SK-N-SH treated with all-trans-retinoic acid at 6 μM for 48 hours (cell line): ENCODE measurements around the gene PANK3.
"Not testable (repeated sequence)": the region's sequence is repeated elsewhere in the genome, so short reads cannot be mapped to it uniquely, and the experiment has no call there.

Experiments used
- ATAC-seq: fragments of 200-7000 bp; cut with Tn5 transposase; 3 replicates; pipeline ENCODE4 v1.9.1; 2020; ENCODE audit warnings: mild to moderate bottlenecking, moderate library complexity
- BACH2 ChIP-seq: fragments of 250-450 bp; sonication (Bioruptor Pico); IDR thresholded peaks from 2 replicates; pipeline ENCODE4 v1.9.0; 2021; ENCODE audit warnings: mild to moderate bottlenecking, borderline replicate concordance
- CSDC2 ChIP-seq: fragments of 250-450 bp; sonication (Bioruptor Pico); IDR thresholded peaks from 2 replicates; pipeline ENCODE4 v1.5.0; 2020; ENCODE audit warnings: mild to moderate bottlenecking, moderate library complexity
- ESRRG ChIP-seq: fragments of 250-450 bp; sonication (Bioruptor Pico); IDR thresholded peaks from 2 replicates; pipeline ENCODE4 v1.6.1; 2021; ENCODE audit warnings: mild to moderate bottlenecking
- GLIS3 ChIP-seq: fragments of 250-450 bp; sonication (Bioruptor Pico); IDR thresholded peaks from 2 replicates; pipeline ENCODE4 v1.5.0; 2020; ENCODE audit warnings: mild to moderate bottlenecking, moderate library complexity
- RARB ChIP-seq: fragments of 250-450 bp; sonication (Bioruptor Pico); IDR thresholded peaks from 2 replicates; pipeline ENCODE4 v1.8.0; 2021; ENCODE audit warnings: mild to moderate bottlenecking, moderate library complexity
- SNAI2 ChIP-seq: fragments of 250-450 bp; sonication (Bioruptor Pico); IDR thresholded peaks from 2 replicates; pipeline ENCODE4 v1.5.0; 2020; ENCODE audit warnings: mild to moderate bottlenecking, moderate library complexity
- TCF4 ChIP-seq: fragments of 250-450 bp; sonication (Bioruptor Pico); IDR thresholded peaks from 2 replicates; pipeline ENCODE4 v1.8.0; 2021; ENCODE audit warnings: mild to moderate bottlenecking, moderate library complexity, borderline replicate concordance
- TOX ChIP-seq: fragments of 250-450 bp; sonication (Bioruptor Pico); IDR thresholded peaks from 2 replicates; pipeline ENCODE4 v1.8.0; 2021; ENCODE audit warnings: mild to moderate bottlenecking, moderate library complexity, borderline replicate concordance
- ZC3H10 ChIP-seq: fragments of 250-450 bp; sonication (Bioruptor Pico); IDR thresholded peaks from 2 replicates; pipeline ENCODE4 v1.5.1; 2021; ENCODE audit warnings: mild to moderate bottlenecking, moderate library complexity
- ZFP3 ChIP-seq: fragments of 250-450 bp; sonication (Bioruptor Pico); IDR thresholded peaks from 2 replicates; pipeline ENCODE4 v1.5.0; 2020; ENCODE audit warnings: mild to moderate bottlenecking, moderate library complexity
- ZNF70 ChIP-seq: fragments of 450-650 bp; formaldehyde crosslinking; IDR thresholded peaks from 2 replicates; pipeline ENCODE4 v1.5.0; 2020; ENCODE audit warnings: mild to moderate bottlenecking, moderate library complexity
- ZNF8 ChIP-seq: fragments of 450-650 bp; formaldehyde crosslinking; IDR thresholded peaks from 2 replicates; pipeline ENCODE4 v1.5.0; 2020; ENCODE audit warnings: mild to moderate bottlenecking, moderate library complexity
- TF ChIP-seq, protein P1 (sequence below): fragments of 250-450 bp; sonication (Bioruptor Pico); IDR thresholded peaks from 2 replicates; pipeline ENCODE4 v1.5.1; 2020; ENCODE audit warnings: low read depth, mild to moderate bottlenecking, moderate library complexity
- TF ChIP-seq, protein P2 (sequence below): fragments of 250-450 bp; sonication (Bioruptor Pico); IDR thresholded peaks from 2 replicates; pipeline ENCODE4 v1.8.0; 2020; ENCODE audit warnings: mild to moderate bottlenecking, moderate library complexity, borderline replicate concordance
- TF ChIP-seq, protein P3 (sequence below): fragments of 250-450 bp; sonication (Bioruptor Pico); IDR thresholded peaks from 2 replicates; pipeline ENCODE4 v1.8.0; 2021; ENCODE audit warnings: low read depth, mild to moderate bottlenecking, moderate library complexity, borderline replicate concordance
- TF ChIP-seq, protein P4 (sequence below): fragments of 250-450 bp; sonication (Bioruptor Pico); IDR thresholded peaks from 2 replicates; pipeline ENCODE4 v1.5.1; 2021; ENCODE audit warnings: mild to moderate bottlenecking, moderate library complexity

Gene PANK3

DNA sequence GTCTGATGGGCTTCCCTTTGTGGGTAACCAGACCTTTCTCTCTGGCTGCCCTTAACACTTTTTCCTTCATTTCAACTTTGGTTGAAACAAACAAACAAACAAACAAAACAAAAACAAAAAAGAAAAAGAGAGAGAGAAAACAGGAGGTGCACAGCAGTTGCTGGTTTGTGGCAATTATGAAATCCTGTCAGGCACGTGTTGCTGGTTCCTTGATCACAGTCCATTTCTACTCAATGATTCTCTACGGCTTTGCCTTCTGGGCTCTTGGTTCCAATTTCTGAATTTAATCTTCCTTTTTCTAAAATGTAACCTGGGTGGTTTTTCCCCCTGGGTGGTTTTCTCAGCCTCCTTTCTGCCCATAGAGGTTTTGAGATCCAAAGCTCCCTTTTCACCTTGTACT is 17.8 kb upstream of the PANK3 start (continued):
- TF ChIP-seq, protein P1, sequence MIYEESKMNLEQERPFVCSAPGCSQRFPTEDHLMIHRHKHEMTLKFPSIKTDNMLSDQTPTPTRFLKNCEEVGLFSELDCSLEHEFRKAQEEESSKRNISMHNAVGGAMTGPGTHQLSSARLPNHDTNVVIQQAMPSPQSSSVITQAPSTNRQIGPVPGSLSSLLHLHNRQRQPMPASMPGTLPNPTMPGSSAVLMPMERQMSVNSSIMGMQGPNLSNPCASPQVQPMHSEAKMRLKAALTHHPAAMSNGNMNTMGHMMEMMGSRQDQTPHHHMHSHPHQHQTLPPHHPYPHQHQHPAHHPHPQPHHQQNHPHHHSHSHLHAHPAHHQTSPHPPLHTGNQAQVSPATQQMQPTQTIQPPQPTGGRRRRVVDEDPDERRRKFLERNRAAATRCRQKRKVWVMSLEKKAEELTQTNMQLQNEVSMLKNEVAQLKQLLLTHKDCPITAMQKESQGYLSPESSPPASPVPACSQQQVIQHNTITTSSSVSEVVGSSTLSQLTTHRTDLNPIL (CRISPR knock-in tag), result no peak
- TF ChIP-seq, protein P2, sequence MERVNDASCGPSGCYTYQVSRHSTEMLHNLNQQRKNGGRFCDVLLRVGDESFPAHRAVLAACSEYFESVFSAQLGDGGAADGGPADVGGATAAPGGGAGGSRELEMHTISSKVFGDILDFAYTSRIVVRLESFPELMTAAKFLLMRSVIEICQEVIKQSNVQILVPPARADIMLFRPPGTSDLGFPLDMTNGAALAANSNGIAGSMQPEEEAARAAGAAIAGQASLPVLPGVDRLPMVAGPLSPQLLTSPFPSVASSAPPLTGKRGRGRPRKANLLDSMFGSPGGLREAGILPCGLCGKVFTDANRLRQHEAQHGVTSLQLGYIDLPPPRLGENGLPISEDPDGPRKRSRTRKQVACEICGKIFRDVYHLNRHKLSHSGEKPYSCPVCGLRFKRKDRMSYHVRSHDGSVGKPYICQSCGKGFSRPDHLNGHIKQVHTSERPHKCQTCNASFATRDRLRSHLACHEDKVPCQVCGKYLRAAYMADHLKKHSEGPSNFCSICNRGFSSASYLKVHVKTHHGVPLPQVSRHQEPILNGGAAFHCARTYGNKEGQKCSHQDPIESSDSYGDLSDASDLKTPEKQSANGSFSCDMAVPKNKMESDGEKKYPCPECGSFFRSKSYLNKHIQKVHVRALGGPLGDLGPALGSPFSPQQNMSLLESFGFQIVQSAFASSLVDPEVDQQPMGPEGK (CRISPR knock-in tag), result no peak
- TF ChIP-seq, all 23 proteins: peak for 0

DNA sequence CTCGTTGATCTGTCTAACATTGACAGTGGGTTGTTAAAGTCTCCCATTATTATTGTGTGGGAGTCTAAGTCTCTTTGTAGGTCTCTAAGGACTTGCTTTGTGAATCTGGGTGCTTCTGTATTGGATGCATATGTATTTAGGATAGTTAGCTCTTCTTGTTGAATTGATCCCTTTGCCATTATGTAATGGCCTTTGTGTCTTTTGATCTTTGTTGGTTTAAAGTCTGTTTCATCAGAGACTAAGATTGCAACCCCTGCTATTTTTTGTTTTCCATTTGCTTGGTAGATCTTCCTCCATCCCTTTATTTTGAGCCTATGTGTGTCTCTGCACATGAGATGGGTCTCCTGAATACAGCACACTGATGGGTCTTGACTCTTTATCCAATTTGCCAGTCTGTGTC is 17.0 kb upstream of the PANK3 start:
- ATAC-seq, result not testable (repeated sequence)

DNA sequence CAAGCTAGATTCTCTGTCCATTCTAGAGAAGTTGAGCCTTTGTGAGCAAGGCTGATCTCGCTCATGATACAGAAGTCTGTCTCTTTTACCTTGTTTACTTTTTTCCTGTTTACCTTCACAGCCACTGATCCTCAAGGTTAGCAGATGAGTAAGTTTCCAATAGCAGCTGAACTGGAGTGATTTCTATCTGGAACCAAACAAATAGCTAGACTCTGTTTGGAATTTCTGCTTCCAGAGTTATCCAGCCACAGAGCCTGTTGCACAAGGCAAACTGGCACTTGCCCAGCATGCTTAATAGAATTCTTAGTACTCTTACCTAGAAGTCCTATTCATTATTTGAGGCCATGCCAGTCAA is 12.8 kb upstream of the PANK3 start:
- no peak for TF ChIP-seq ZFP3 (CRISPR knock-in tag)
- TF ChIP-seq CSDC2, result no peak
- no peak for TF ChIP-seq RARB
- TF ChIP-seq TCF4 (CRISPR knock-in tag), result no peak
- TF ChIP-seq TOX (CRISPR knock-in tag), result no peak
- TF ChIP-seq ZC3H10 (CRISPR knock-in tag), result no peak
- TF ChIP-seq GLIS3, result no peak
- no peak for ATAC-seq

DNA sequence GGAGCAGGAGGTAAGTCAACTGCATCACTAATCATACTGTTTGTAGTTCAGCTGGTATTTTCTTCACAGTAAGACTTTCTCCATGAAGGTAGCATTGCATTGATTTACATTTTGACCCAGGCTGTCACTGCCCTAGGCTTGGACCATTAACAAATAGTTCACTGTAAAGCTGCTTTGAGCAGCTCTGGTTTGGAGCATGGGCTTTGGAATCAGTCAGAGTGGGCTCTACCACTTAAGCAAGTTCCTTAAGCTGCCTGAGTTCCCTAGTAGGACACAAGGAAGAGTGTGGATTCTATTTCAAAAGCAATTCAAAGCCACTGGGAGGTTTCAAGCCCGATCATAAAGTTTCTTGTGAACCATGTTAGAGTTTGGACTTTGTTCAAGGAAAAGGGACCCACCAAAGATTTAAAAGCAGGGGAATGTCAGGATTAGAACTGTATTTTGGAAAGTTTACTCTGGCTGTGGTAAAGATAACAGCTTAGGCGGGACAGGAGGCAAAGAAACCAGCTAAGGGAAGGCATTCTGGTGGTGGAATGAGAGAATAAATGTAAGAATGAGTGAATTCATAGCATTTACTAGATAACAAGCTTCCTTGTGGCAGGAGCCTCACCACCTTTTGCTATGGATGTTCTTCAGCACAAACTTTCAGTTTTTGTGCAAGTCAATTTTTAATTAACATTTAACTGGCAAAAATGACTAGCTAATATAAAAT is 12.3 kb upstream of the PANK3 start:
- ATAC-seq, result no peak
- TF ChIP-seq, protein P2 (CRISPR knock-in tag), result no peak
- TF ChIP-seq, protein P3, sequence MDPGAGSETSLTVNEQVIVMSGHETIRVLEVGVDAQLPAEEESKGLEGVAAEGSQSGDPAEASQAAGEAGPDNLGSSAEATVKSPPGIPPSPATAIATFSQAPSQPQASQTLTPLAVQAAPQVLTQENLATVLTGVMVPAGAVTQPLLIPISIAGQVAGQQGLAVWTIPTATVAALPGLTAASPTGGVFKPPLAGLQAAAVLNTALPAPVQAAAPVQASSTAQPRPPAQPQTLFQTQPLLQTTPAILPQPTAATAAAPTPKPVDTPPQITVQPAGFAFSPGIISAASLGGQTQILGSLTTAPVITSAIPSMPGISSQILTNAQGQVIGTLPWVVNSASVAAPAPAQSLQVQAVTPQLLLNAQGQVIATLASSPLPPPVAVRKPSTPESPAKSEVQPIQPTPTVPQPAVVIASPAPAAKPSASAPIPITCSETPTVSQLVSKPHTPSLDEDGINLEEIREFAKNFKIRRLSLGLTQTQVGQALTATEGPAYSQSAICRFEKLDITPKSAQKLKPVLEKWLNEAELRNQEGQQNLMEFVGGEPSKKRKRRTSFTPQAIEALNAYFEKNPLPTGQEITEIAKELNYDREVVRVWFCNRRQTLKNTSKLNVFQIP (CRISPR knock-in tag), result no peak
- TF ChIP-seq ESRRG (CRISPR knock-in tag) (no peak), BACH2 (CRISPR knock-in tag) (no peak), ZNF70 (CRISPR knock-in tag) (no peak), ZFP3 (CRISPR knock-in tag) (no peak), SNAI2 (CRISPR knock-in tag) (no peak), ZNF8 (CRISPR knock-in tag) (no peak), GLIS3 (no peak)

DNA sequence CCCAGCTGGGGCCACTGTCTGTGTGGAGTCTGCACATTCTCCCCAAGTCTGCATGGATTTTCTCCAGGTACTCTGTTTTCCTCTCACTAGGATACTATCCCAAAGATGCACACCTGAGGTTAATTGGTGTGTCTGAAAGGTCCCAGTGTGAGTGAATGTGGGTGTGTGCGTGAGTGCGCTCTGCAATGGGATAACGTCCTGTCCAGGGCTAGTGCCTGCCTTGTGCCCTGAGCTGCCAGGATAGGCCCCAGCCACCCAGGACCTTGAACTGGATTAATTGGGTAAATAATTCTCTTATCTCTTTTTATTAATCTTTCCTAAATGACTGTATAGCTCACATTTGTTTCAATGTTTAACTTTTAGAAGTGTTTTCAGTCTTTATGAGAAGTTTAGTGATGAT is 11.5 kb upstream of the PANK3 start:
- ATAC-seq, result no peak

More for the DNA sequence above, 11.5 kb upstream of the PANK3 start:
- TF ChIP-seq, protein P4, sequence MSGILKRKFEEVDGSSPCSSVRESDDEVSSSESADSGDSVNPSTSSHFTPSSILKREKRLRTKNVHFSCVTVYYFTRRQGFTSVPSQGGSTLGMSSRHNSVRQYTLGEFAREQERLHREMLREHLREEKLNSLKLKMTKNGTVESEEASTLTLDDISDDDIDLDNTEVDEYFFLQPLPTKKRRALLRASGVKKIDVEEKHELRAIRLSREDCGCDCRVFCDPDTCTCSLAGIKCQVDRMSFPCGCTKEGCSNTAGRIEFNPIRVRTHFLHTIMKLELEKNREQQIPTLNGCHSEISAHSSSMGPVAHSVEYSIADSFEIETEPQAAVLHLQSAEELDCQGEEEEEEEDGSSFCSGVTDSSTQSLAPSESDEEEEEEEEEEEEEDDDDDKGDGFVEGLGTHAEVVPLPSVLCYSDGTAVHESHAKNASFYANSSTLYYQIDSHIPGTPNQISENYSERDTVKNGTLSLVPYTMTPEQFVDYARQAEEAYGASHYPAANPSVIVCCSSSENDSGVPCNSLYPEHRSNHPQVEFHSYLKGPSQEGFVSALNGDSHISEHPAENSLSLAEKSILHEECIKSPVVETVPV (CRISPR knock-in tag), result no peak
- TF ChIP-seq ZNF8 (CRISPR knock-in tag), result no peak
- no peak for TF ChIP-seq ZFP3 (CRISPR knock-in tag)
- TF ChIP-seq, protein P1 (CRISPR knock-in tag), result no peak
